Neural cell (in vitro differentiated cells): ENCODE measurements around the gene DPP9. TPM values are rescaled to one million over a fixed set of nuclear protein-coding genes. Genes with fewer than 3 reads are reported as not detected.
A peak's percentile ranks its signal among the peaks of the same experiment; 100 is the strongest.

ENCODE experiments used
- H2AFZ ChIP-seq: fragments of 200-600, 300-800 bp; sonication (generic), shearing (Covaris generic); 2 replicates; pipeline ENCODE4 v1.6.0; 2014; ENCODE audit warnings: low read depth, mild to moderate bottlenecking, antibody characterized with exemption, low read length, moderate library complexity
- H3F3A ChIP-seq: fragments of 200-600 bp; shearing (Covaris generic); 2 replicates; pipeline ENCODE4 v1.6.1; 2016; ENCODE audit warnings: mild to moderate bottlenecking, moderate library complexity, mixed read lengths, antibody characterized with exemption, low read length; ENCODE audit not compliant: insufficient read depth, poor library complexity, severe bottlenecking
- H3K27ac ChIP-seq: fragments of 200-600, 300-800 bp; sonication (generic), shearing (Covaris generic); 2 replicates; pipeline ENCODE4 v1.5.1; 2014; ENCODE audit warnings: mild to moderate bottlenecking, low read length, moderate library complexity
- H3K27me3 ChIP-seq: fragments of 300-800, 200-600 bp; sonication (generic), shearing (Covaris generic); 2 replicates; pipeline ENCODE4 v1.6.0; 2014; ENCODE audit warnings: mild to moderate bottlenecking, low read depth, low read length, moderate library complexity; ENCODE audit not compliant: insufficient read depth
- H3K36me3 ChIP-seq: fragments of 300-800, 200-600 bp; sonication (generic), shearing (Covaris generic); 2 replicates; pipeline ENCODE4 v1.5.1; 2014; ENCODE audit warnings: mild to moderate bottlenecking, antibody characterized with exemption, low read length, moderate library complexity; ENCODE audit not compliant: insufficient read depth
- H3K4me2 ChIP-seq: fragments of 300-800, 200-600 bp; sonication (generic), shearing (Covaris generic); 2 replicates; pipeline ENCODE4 v1.6.0; 2014; ENCODE audit warnings: mild to moderate bottlenecking, low read length
- H3K4me3 ChIP-seq: fragments of 300-800, 200-600 bp; sonication (generic), shearing (Covaris generic); 2 replicates; pipeline ENCODE4 v1.5.1; 2014; ENCODE audit warnings: mild to moderate bottlenecking, low read length, moderate library complexity
- H3K79me2 ChIP-seq: fragments of 200-600 bp; shearing (Covaris generic); replicated peaks from 2 replicates; pipeline ENCODE4 v1.6.0; 2014; ENCODE audit warnings: mild to moderate bottlenecking, low read length, moderate library complexity; ENCODE audit not compliant: insufficient read depth
- H3K9ac ChIP-seq: fragments of 300-800, 200-600 bp; sonication (generic), shearing (Covaris generic); 2 replicates; pipeline ENCODE4 v1.6.1; 2016; ENCODE audit warnings: mild to moderate bottlenecking, low read length, mixed read lengths
- H3K9me2 ChIP-seq: fragments of 200-600 bp; shearing (Covaris generic); 2 replicates; pipeline ENCODE4 v1.6.1; 2016; ENCODE audit warnings: mild to moderate bottlenecking, low read length, mixed read lengths; ENCODE audit not compliant: insufficient read depth
- H3K9me3 ChIP-seq: fragments of 200-600, 300-800 bp; sonication (generic), shearing (Covaris generic); 2 replicates; pipeline ENCODE4 v1.6.1; 2016; ENCODE audit warnings: mild to moderate bottlenecking, mixed run types, low read length, moderate library complexity, mixed read lengths
- H4K20me1 ChIP-seq: fragments of 200-600 bp; shearing (Covaris generic); 2 replicates; pipeline ENCODE4 v1.6.1; 2016; ENCODE audit warnings: mild to moderate bottlenecking, mixed run types; ENCODE audit not compliant: insufficient read depth
- EP300 ChIP-seq: fragments of 450-650 bp; conservative IDR thresholded peaks from 2 replicates; pipeline ENCODE4 v1.6.1; 2014; ENCODE audit warnings: antibody characterized with exemption, mild to moderate bottlenecking, moderate library complexity; ENCODE audit not compliant: poor library complexity, severe bottlenecking
- EZH2 ChIP-seq: fragments of 200-600, 300-800 bp; shearing (Covaris generic), sonication (generic); IDR thresholded peaks from 2 replicates; pipeline ENCODE4 v1.6.1; 2014; ENCODE audit warnings: antibody characterized with exemption, low read length, borderline replicate concordance, mild to moderate bottlenecking; ENCODE audit not compliant: insufficient read depth, poor library complexity, severe bottlenecking
- MXI1 ChIP-seq: fragments of 450-650 bp; conservative IDR thresholded peaks from 2 replicates; pipeline ENCODE4 v1.6.1; 2014; ENCODE audit warnings: antibody characterized with exemption, mild to moderate bottlenecking; ENCODE audit not compliant: poor library complexity, severe bottlenecking
- POLR2AphosphoS5 ChIP-seq: IDR thresholded peaks from 2 replicates; pipeline ENCODE4 v1.6.1; 2012
- RAD21 ChIP-seq: fragments of 450-650 bp; conservative IDR thresholded peaks from 2 replicates; pipeline ENCODE4 v1.6.1; 2014; ENCODE audit warnings: antibody characterized with exemption, mild to moderate bottlenecking, moderate library complexity
- SMC3 ChIP-seq: fragments of 450-650 bp; conservative IDR thresholded peaks from 2 replicates; pipeline ENCODE4 v1.6.1; 2014; ENCODE audit warnings: antibody characterized with exemption, mild to moderate bottlenecking, moderate library complexity; ENCODE audit not compliant: poor library complexity
- TAF1 ChIP-seq: IDR thresholded peaks from 2 replicates; pipeline ENCODE4 v1.6.1; 2012; ENCODE audit warnings: low read depth
- polyA plus RNA-seq: library from polyadenylated mRNA; depleted of rRNA; stranded (reverse); fragments of >200 nt; gene quantifications from 2 replicates; pipeline ENCODE4 v1.2.3, GENCODE V29; 2014
- TF ChIP-seq, protein P1 (sequence below): fragments of 450-650 bp; IDR thresholded peaks from 2 replicates; pipeline ENCODE4 v1.5.1; 2014; ENCODE audit warnings: antibody characterized with exemption, mild to moderate bottlenecking, moderate library complexity; ENCODE audit not compliant: poor library complexity, severe bottlenecking
- TF ChIP-seq, protein P2 (sequence below): IDR thresholded peaks from 2 replicates; pipeline ENCODE4 v1.6.1; 2012; ENCODE audit warnings: borderline replicate concordance

DPP9 gene
- polyA plus RNA-seq, 1 donor from 2014 or later = 11.7 TPM

DNA sequence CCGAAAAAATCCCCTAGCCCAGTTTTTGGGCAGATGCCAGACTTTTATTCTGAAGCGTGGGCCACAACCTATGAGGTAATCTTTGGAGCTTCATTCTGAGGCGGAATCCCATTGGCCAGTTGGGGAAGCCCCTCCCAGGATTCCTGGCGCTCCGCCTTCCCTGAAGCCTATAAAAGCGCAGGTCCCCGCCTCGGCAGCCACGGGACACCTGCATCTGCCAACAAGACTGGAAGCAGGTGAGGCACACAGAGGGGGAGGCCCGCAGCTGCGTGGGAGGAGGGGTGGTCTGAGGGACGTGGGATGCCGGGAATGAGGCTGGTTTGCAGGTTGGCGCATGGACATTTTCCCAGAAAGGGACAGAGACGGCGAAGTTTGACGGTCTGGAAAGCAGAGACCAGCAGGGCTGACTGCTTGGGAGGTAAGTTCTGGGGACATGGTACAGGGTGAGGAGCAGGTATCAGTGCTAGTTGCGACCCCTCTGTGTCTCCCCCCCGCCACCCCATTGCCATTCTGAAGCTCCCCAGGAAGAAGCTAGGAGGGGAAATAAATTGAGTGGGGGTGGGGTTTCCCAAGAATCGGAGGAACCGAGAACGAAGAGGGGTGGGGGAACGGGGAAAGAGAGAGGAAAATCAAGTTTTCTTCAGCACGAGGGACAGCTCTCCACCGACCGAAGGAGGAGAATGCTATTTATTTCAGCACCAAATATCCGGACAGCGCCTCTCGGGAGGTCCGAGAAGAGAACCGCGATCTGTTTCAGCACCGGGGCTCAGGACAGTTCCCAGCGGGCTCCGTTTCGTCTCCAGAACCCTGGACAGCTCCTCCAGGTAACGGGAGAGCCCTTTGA, 45.5 kb upstream of the DPP9 start (continued):
- peak; percentile 52 for TF ChIP-seq EP300
- peak; percentile 62 for TF ChIP-seq RAD21
- TF ChIP-seq SMC3 = peak; percentile 68

DNA sequence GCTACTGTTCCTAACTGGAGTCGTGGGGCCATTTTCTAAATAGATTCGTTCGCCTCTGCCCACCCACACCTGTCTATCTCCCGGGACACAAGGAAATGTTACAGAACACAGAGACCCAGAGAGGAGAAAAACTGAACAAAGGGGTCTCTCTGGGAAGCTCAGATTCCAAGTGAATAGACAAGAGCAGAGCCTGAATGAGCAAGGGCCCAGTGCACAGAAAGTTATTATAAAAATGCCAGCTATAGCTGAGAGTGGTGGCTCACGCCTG, 40.7 kb upstream of the DPP9 start:
- Histone ChIP-seq H3K9me2 (no peaks in the 10 kb centered on the region), H3K4me3 (no peak overlapping the region), H4K20me1 (no peaks in the 10 kb centered on the region), H3K79me2 (peaks cover 4% of the 10 kb centered on the region), H3K9ac (peak overlapping the region; percentile 65), H3F3A (no peaks in the 10 kb centered on the region), H3K27me3 (no peaks in the 10 kb centered on the region), H3K4me2 (no peak overlapping the region), H3K9me3 (no peaks in the 10 kb centered on the region), H3K27ac (peak overlapping the region; percentile 92), H2AFZ (no peak overlapping the region), H3K36me3 (no peaks in the 10 kb centered on the region)
- no peak for TF ChIP-seq RAD21
- TF ChIP-seq, protein P1, sequence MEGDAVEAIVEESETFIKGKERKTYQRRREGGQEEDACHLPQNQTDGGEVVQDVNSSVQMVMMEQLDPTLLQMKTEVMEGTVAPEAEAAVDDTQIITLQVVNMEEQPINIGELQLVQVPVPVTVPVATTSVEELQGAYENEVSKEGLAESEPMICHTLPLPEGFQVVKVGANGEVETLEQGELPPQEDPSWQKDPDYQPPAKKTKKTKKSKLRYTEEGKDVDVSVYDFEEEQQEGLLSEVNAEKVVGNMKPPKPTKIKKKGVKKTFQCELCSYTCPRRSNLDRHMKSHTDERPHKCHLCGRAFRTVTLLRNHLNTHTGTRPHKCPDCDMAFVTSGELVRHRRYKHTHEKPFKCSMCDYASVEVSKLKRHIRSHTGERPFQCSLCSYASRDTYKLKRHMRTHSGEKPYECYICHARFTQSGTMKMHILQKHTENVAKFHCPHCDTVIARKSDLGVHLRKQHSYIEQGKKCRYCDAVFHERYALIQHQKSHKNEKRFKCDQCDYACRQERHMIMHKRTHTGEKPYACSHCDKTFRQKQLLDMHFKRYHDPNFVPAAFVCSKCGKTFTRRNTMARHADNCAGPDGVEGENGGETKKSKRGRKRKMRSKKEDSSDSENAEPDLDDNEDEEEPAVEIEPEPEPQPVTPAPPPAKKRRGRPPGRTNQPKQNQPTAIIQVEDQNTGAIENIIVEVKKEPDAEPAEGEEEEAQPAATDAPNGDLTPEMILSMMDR = no peak
- no peak for TF ChIP-seq TAF1
- no peak for TF ChIP-seq SMC3
- TF ChIP-seq POLR2AphosphoS5 = no peak
- no peak for TF ChIP-seq EP300
- TF ChIP-seq MXI1 = no peak
- no peak for TF ChIP-seq EZH2
- TF ChIP-seq, protein P2, sequence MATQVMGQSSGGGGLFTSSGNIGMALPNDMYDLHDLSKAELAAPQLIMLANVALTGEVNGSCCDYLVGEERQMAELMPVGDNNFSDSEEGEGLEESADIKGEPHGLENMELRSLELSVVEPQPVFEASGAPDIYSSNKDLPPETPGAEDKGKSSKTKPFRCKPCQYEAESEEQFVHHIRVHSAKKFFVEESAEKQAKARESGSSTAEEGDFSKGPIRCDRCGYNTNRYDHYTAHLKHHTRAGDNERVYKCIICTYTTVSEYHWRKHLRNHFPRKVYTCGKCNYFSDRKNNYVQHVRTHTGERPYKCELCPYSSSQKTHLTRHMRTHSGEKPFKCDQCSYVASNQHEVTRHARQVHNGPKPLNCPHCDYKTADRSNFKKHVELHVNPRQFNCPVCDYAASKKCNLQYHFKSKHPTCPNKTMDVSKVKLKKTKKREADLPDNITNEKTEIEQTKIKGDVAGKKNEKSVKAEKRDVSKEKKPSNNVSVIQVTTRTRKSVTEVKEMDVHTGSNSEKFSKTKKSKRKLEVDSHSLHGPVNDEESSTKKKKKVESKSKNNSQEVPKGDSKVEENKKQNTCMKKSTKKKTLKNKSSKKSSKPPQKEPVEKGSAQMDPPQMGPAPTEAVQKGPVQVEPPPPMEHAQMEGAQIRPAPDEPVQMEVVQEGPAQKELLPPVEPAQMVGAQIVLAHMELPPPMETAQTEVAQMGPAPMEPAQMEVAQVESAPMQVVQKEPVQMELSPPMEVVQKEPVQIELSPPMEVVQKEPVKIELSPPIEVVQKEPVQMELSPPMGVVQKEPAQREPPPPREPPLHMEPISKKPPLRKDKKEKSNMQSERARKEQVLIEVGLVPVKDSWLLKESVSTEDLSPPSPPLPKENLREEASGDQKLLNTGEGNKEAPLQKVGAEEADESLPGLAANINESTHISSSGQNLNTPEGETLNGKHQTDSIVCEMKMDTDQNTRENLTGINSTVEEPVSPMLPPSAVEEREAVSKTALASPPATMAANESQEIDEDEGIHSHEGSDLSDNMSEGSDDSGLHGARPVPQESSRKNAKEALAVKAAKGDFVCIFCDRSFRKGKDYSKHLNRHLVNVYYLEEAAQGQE = no peak

DNA sequence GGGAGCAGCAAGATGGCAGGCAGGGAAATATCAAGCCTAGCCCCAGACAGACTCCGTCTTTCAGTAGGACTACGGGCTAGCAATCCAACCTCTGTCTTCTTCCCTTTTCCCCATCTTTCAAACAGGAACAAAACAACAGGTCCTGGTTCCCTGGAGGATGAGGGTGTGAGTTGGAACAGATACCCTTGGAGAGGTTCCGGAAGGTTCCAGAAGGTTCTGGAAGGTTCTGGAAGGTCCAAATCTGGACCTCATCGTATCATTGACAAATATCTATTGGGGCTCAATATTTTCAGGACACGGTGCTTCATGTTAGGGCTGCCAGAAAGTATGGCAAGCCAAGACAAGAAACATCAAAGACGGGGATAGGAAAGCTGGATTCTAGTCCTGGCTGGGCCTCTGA, 39.4 kb upstream of the DPP9 start:
- H3K9me2 ChIP-seq = no peaks in the 10 kb centered on the region
- no peaks in the 10 kb centered on the region for H3F3A ChIP-seq

More for the DNA sequence above, 39.4 kb upstream of the DPP9 start:
- Histone ChIP-seq H3K4me3 (no peak overlapping the region), H3K9ac (peak overlapping the region; percentile 65), H3K36me3 (no peaks in the 10 kb centered on the region), H3K27ac (peak overlapping the region; percentile 92), H3K9me3 (no peaks in the 10 kb centered on the region), H3K79me2 (no peaks in the 10 kb centered on the region), H4K20me1 (no peaks in the 10 kb centered on the region), H3K4me2 (no peak overlapping the region), H3K27me3 (no peaks in the 10 kb centered on the region), H2AFZ (no peak overlapping the region)
- no peak for TF ChIP-seq RAD21
- TF ChIP-seq, protein P2 = no peak
- no peak for TF ChIP-seq EP300
- TF ChIP-seq MXI1 = no peak
- TF ChIP-seq TAF1 = no peak
- no peak for TF ChIP-seq EZH2
- TF ChIP-seq, protein P1 = no peak
- no peak for TF ChIP-seq SMC3
- no peak for TF ChIP-seq POLR2AphosphoS5
